NCI-H345 (cell line): ENCODE results near the gene FAM149A.

Experiments
- DNase-seq: peaks from one replicate; lab custom pipeline; 2025; lab: John Stamatoyannopoulos, UW

FAM149A gene

DNA sequence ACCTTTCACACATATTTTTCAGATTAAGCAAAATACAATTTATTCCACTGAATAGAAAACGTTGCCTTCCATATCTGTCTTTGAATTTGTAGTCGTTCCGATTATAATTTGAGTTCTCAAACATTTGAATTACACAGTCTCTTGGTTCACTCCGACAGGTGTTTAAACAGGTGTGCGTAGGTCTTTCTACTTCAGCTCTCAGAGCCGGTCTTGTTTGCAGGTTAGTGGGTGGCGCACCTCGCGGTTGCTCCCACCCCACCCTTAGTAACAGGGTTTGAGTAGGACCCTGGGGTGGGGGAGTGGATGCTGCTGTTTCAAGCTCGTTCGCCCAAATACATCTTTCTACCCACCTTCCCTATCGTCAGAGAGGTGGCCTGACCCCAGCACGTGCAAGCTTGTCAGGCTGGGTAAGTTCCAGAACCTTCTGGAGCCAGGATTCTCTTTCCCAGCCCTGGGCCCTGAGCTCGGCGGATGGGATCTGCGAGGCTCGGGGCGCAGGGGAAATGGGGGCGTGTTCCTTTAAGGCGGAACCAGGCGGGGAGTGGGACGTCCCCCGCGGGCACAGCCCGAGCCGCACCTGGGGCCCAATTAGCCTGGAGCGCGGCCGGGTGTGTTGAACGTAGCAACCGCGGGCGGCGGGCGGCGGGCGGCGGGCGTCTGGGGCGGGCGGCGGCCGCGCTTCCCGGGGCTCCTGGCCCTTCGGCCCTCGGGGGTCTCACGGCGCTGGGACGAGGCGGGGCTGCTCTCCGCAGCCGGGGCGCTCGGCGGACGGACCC lies at the start of gene FAM149A:
Gene FAM149A (plus strand): TSS at position 591 of the 776 bp plus-strand sequence.
- DNase-seq, result peak; percentile 62

DNA sequence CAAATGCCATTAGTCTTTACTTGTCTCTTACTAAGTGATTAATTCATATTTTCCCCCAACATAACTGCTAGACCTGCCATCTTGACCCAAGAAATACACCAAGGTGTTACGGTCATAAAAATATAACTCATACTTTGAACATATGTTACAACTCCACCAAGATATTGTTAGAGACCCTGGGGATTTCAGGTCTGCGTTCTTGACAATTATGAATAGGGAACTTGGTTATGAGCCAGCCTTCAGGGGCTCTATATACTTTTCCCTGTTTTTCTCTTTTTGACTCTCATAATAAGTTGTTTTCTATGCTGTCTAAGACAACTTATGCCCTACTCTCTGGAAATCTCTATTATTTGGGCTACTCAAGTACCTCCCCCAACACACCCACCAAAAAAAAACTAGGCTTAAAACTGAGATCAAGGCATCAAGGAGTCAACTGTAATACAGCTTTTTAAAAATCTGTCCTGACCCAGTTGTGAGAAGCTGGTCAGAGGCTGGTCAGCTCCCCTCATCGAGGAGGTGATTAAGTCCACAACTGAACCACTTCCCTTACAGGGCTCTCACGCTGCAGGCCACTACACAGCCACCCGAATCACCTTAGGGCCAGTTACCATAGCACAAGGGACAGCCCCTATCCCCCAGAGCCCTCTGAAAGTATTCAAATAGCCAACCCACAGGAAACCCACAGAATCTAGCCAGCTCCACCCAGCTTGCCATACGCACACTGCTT lies 46.1 kb upstream of the FAM149A start:
- DNase-seq, result no peak

DNA sequence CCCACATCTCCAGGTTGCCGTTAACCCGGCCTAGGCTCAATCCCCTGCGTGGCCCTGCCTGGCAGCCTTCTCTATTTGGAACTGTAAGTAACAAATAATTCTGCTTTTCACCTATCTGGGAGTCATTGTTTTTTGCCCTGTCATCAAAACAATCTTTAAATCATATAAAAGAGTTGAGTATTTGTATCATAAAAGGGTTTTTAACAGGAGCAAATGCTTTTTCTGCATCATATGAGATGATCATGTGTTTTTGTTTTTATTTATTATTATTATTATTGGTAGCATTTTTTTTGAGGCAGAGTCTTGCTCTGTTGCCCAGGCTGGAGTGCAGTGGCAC lies 45.6 kb upstream of the FAM149A start:
- DNase-seq, result no peak

DNA sequence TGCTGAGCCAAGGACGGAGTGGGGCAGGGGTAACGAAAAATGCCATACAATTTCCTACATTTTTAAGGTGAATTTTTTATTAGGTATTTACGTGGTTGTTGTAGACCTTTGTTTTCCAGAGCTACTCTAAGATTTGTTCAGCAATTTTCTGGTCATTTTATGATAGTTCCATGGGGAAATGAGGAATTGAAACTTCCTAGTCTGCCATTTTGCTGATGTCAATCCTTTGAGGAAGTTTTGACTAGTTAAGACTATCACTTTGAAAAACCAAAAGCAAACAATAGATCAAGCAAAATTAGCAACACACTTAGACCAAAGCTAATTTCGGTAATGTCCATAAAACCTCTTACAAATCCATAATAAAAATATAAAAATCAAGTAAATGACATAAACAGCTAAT lies 42.6 kb upstream of the FAM149A start:
- DNase-seq, result no peak

DNA sequence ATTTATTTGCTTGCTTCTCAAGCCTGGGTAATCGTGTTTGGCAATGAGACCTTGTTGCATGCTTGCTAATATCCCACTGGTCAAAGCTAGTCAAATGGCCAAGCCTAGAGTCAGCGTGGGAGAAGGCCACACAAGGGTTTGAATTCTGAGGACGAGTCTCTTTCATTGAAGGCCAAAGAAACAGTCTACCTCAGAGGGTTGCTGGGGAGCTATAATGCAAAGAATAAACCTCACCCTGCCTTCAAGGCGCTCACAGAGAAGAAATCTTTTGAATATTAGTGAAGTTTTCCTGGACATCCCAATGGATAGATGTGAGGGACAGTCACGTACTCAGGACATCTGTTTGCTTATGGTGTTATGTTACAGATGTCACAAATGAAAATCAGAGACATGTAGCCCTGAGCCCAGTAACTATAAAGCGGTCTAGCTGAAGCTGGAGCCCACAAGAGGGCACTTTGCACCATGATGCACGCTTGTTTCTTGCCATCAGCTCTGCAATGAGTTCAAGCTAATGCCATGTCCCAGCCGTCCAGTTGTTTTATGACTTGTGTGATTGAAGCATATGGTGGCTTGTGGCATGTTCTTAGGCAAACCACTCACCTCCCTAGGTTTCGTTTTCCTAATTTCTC lies 36.6 kb upstream of the FAM149A start:
- DNase-seq, result peak; percentile 42

DNA sequence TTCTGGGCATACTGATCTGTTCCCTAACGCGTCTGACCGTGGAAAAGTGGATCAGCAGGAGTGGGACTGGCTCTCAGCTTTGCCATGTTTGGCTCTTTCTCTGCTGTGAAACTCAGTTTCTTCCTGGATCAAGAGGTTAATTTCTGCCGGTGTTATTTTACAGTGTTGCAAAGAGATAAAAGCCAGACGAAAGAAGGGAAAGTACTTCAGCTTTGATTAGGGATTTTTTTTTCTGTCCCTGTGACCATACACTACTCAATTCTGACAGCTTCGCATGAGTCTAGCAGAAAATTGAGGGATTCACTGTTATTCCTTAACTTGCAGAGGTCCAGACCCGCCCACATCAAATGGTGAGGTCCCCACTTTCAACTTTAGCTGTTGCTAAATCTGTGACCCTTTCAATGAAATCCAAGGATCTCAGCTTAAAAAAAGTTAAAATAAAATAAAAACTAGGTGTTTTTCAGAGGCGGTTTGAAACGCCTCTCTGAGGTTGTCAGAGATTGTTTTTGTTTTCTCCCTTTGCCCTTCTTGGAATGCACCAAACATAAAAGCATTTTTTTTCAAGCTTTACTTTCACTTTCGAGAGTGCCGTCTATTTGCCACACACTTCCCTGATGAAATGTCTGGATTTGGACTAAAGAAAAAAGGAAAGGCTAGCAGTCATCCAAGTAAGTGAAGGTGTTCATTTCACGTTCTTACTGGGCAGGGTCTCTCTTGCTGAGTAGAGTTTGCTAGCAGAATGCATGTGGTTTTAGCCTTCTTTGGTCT lies 35.7 kb upstream of the FAM149A start, which contains the start of gene TLR3:
Gene TLR3 (plus strand): TSS at position 576 of the 768 bp plus-strand sequence. CDS start 7,464 bp downstream, outside the sequence.
- DNase-seq, result no peak

DNA sequence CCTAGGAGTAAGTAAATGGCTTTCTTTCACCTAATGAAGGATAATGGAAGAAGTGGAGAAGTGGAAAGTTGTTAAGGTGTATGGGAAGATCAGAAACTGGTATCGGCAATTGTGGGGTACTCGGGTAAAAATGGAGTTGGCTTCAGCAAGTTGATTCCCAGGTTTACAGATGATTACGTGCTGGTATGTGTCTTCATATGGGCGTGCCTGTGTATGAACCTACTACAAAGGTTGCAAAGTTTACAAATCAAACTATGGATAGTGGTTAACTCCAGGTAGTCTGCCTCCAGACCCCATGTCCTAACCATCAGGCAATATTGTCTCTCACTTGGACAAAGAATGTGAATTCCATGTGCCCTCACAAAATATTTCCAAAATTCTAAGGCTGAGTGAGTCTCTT lies 34.8 kb upstream of the FAM149A start:
- no peak for DNase-seq

DNA sequence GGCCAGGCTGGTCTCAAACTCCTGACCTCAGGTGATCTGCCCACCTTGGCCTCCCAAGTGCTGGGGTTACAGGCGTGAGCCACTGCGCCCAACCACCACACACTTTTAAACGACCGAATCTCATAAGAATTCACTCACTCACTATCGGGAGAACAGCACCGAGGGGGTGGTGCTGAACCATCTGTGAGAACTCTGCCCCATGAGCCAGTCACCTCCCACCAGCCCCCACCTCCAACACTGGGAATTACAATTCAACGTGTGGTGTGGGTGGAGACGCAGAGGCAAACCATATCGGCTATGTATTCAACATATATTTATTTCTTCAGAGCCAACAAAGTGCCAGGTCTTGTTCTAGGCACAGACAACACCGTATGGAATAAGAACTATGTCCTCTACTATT lies 32.0 kb upstream of the FAM149A start:
- DNase-seq, result no peak

DNA sequence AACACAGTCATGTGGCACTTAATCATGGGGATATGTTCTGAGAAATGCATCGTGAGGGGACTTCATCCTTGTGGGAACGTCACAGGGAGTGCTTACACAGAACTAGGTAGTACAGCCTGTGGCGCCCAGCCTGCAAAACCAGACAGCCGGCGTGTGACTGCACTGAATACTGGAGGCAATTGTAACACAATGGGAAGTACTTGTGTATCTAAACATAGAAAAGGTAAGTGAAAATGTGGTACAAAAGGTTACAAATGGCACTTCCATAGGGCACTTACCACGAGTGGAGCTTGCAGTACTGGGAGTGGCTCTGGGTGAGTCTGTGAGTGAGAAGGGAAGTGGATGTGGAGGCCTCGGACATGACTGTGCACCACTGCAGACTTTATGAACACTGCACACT lies 30.3 kb upstream of the FAM149A start:
- DNase-seq, result no peak

DNA sequence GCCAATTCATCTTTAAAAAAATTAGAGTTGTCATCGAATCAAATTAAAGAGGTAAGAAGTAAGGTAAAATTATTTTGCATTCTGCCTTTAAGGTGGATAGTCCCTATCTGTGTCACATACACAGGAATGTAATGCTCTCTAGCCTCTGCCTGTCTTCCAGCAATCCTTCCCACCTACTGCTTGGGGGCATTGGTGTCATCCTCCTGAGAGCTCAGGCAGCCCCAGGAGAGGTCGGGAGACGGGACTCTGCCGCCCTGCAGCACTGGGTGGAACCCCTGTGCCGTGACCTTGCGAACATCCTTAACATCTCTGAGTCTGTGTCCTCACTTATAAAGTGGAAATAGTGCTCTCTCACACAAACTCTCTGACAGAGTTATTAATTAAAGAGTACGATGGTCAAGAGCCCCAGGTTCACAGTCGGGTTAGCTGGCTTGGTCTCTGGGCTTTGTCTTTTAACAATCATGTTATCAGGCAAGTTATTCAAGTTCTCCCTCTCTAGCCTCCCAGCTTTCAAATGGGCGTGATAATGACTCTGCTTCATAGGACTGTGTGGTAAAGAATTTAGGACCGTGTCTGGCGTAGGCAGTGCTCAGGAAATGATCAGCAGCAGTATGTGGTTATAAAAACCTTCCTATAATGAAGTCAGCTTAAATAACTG lies 25.4 kb upstream of the FAM149A start:
- DNase-seq, result no peak

DNA sequence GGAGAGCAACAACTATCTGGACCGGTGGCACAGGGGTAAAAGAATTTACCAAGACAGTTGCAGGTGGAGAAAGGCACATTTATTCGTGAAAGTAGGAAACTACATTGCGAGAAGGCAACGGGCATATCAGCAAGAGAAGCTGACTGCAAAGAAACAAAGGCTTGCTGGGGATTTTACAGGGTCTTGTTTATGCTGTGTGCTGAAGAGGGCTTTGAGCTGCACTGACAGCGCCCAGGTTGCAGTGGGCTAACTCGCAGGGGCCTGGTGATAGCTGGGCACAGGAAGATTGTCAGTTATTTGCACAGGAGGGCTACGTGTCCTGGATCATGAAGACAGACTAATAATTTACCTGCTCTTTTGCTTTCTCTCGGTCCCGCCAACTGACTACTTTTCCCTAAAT lies 24.8 kb upstream of the FAM149A start:
- no peak for DNase-seq

DNA sequence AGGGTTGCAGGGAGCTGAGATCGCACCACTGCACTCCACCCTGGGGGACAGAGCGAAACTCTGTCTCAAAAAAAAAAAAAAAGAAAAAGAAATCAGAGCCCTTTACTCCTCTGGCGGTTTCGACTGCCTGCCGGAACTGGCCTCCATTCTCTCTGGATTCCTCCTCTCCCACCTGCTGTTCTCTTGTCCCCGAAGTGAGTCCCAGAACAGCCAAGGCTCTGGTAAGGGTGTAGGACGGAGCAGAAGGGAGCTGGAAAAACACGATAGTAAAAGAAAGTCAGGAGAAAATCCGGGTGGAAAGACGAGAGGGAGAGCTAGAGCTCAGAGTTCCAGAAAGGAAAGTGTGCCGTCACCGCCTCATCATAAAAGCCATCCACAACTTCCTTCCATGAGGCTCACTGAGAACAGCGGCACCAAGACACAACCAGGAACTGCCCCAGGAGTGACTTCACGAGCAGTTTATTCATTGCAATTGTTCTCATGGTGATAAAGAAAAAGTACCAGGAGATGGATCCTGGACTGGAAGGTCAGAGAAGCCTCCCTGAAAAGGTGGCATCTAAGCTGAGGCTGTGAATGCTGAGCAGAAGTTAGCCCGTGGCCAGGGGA lies 23.2 kb upstream of the FAM149A start:
- no peak for DNase-seq

DNA sequence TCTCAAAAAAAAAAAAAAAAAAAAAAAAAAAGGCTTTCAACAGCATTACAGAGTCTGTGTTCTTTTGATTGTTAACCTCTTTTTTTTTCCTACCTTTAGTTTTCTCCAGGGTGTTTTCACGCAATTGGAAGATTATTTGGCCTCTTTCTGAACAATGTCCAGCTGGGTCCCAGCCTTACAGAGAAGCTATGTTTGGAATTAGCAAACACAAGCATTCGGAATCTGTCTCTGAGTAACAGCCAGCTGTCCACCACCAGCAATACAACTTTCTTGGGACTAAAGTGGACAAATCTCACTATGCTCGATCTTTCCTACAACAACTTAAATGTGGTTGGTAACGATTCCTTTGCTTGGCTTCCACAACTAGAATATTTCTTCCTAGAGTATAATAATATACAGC lies 22.3 kb upstream of the FAM149A start:
- no peak for DNase-seq

DNA sequence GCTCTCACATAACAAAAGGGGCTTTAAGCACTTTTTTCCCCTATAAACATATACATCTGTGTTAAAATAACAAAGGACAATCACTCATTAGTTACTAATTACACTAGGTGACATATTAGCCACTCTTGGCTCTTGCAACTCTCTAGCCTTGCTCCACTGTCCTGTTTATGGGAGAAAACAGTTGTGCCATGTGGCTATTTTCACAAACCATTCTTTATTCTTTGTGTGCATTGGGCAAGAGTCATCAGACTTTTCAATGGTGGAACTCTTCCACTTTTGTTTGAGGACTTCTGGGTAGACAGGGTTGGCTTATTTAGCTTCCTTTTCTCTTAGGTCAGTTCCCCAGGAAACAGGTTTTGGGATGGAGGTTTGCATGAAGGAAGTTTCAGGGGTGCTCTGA lies 16.0 kb upstream of the FAM149A start:
- DNase-seq, result no peak

DNA sequence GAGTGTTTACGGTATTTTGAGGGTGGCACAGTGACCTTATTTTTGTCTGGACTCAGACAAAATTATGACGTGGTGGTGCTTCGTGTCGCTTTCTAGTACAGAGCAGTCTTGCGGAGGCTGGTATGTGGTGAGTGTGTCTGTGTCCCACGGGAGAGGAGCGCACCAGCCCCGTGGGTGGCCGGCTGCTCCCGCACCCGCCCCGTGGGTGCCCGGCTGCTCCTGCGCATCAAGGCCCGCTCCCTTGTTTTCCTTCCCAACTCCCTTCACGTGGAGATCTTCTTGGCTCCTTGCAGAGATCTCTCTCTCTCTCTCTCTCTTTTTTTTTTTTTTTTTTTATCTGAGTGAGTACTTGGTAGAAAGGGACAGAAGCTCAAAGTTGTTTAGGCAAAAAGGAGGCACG lies 12.2 kb upstream of the FAM149A start:
- no peak for DNase-seq

DNA sequence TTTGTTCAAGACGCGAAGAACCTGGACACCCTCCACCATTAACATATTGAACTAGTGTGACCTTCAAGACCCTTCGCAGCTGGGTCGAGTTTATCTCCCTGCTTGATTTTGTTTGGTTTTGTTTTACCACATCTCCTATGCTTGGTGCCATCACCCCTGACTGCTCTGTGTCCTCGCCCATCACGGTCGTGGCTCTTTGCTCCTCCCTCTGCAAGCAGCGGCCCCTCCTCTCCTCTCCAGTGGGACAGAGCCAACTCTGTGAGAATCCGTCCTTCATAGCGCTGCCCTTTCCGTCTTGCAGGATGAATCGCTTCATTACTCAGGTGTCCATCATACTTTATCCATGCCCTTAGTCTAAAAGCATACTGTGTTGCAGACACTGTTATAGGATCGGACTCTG lies 9.1 kb upstream of the FAM149A start:
- no peak for DNase-seq

DNA sequence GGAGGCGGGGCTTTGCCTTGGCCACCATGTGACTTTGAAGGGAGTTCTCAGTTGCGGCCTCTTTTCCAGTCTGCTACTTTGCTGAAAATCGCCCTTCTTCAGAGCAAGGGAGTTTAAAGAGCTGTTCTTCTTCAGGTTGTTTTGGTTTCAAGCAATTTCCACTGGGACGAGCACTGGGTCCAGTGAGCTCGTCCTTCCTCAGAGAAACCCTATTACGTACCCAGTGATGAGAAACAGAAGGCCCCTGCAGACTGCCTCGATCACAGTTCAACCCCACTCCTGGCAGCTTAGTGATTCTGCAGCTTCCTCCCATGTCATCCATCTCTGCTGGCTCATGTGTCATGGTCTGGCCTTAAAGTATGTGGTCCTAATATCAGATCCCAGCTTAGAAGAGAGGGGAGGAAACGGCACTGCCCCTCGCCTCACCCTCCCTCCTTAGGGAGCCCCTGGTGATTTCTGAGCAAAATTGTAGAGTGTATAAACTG lies 7.8 kb upstream of the FAM149A start:
- DNase-seq, result no peak

DNA sequence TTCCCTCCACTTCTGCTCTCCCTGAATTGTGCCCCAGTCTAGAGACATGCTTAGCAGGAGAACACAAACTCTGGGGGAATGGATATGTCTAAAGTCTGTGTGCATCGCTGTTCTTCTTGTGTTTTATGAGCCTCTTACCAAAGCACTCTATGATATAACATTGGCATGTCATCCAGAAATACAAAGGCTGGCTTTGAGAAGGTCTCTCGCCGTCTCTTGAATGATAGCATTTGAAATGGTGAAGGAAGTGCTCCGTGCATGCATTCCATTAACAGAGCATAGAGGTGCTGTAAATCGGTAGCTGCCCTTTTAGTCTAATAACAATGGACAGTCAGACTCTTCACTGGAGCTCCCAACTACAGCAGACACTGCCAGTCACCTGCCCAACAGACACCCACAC lies 7.1 kb upstream of the FAM149A start:
- no peak for DNase-seq

DNA sequence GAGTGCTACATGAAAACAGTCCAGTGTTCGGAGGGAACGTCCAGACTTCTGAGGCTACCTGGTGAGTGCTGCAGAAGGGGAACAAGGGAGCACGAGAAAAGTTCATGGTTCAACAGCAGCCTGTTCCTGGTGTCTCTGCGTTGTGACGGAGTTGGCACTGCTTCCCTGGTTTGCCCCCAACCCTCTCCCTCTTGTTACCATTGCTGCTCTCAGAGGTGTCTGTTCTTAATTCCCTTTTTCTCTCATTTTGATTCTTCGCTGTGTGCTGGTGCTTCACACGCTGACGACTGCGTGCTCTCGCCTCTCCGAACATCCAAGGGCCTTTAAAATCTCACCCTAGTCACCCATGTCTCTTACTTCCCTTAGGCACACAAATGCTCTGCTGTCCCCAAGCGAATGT lies 1.6 kb upstream of the FAM149A start:
- no peak for DNase-seq

DNA sequence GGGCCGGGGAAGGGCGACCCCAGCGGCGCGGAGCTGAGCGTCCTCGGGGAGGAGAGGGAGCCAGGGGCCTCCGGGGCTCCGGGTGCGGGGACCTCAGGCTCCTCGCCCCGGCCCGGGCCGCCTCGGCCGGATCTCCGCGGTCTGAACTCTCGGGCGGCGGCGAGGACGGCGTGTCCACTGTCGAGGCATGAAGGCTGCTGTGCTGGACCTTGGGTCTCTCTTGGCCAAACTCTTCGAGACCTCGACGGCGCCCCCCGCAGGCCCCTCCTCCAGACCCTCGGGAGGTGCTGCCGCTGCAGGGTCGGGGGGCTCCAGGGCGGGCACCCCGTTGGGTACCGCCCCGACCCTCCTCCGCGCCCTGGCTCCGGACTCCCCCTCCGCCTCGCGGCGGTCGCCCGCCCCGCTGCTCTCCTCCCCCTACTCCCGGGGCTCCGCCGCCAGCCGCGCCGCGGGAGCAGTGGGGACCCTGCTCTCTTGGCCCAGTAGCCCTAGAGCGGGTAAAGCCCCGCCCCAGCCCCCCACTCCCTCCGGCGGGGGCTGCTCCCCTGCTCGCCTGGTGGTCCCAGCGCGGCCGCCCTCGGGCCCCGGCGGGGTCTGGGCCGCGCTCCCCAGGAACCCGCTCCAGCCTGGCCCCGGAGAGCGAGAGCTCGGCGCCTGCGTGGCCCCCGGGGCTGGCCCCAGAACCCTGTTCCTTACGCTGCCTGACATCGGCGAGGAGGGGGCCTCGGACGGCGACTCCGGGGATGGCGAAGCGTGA lies 564 bp downstream of the FAM149A start:
- no peak for DNase-seq
